Activated CD4-positive, alpha-beta memory T cell treated with anti-CD3 and anti-CD28 coated beads for 36 hours (primary cell): ENCODE measurements around the gene AATF. TPM values are rescaled to one million over a fixed set of nuclear protein-coding genes. Genes with fewer than 3 reads are reported as not detected.
A peak's percentile ranks its signal among the peaks of the same experiment; 100 is the strongest.

ENCODE experiments used
- CTCF ChIA-PET: fragments of 350-600 bp; sonication (Branson Sonifier 250); formaldehyde crosslinking; loops from one replicate; lab custom pipeline; 2021; ENCODE audit warnings: antibody characterized with exemption, inconsistent platforms; lab: Charles Lee
- POLR2A ChIA-PET: fragments of 350-600 bp; sonication (Branson Sonifier 250); formaldehyde crosslinking; loops from one replicate; lab custom pipeline; 2021; ENCODE audit warnings: antibody characterized with exemption; lab: Charles Lee
- DNase-seq: peaks from one replicate; pipeline ENCODE4 v3.0.0-alpha.2; 2020
- H3K27ac Mint-ChIP-seq: one replicate; pipeline ENCODE4 v1.8.0; 2021; ENCODE audit warnings: mixed read lengths
- H3K27me3 Mint-ChIP-seq: one replicate; pipeline ENCODE4 v1.8.0; 2021; ENCODE audit warnings: mixed read lengths
- H3K36me3 Mint-ChIP-seq: one replicate; pipeline ENCODE4 v1.8.0; 2021; ENCODE audit warnings: mixed read lengths
- H3K4me1 Mint-ChIP-seq: one replicate; pipeline ENCODE4 v1.8.0; 2021; ENCODE audit warnings: low read depth, mixed read lengths
- H3K4me3 Mint-ChIP-seq: one replicate; pipeline ENCODE4 v1.8.0; 2021; ENCODE audit warnings: mild to moderate bottlenecking, mixed read lengths
- H3K9me3 Mint-ChIP-seq: one replicate; pipeline ENCODE4 v1.8.0; 2021; ENCODE audit warnings: mixed read lengths
- intact Hi-C: fragments of 100-400 bp; cut with micrococcal nuclease; formaldehyde crosslinking; loops from one replicate; pipeline ENCODE4 v1.15.1; 2023
- total RNA-seq, 2 experiments: library from RNA; stranded (reverse); gene quantifications; one replicate each; pipeline ENCODE4 v1.2.3, GENCODE V29; 2021

The AATF gene
- total RNA-seq, 2 experiments from 2014 or later, result 85.6 to 89.1 TPM

GRCh38 chr17:37037590-37038155 is 88.9 kb downstream of the AATF start:
- DNase-seq, result no peak
- Mint-ChIP-seq H3K9me3 (no peaks in the 10 kb centered on the region), H3K27me3 (no peaks in the 10 kb centered on the region), H3K4me1 (no peaks in the 10 kb centered on the region), H3K4me3 (no peak overlapping the region), H3K27ac (no peak overlapping the region), H3K36me3 (peaks cover 6% of the 10 kb centered on the region)
- CTCF ChIA-PET, result interaction anchor here (1.1 kb wide), 1 partner anchor 10 kb away, joined by 5 read pairs; no protein-coding TSS in a partner anchor
- intact Hi-C loops, result no loop called here
- POLR2A ChIA-PET, result no interaction called here

- Mint-ChIP-seq H3K4me3 (no peak overlapping the region), H3K9me3 (no peaks in the 10 kb centered on the region), H3K27me3 (no peaks in the 10 kb centered on the region), H3K27ac (no peak overlapping the region), H3K36me3 (peaks cover 8% of the 10 kb centered on the region), H3K4me1 (peaks cover 4% of the 10 kb centered on the region)
- ChIA-PET CTCF (interaction anchor here (1.8 kb wide), 1 partner anchor 9 kb away, joined by 8 read pairs; no protein-coding TSS in a partner anchor), POLR2A (no interaction called here)
- intact Hi-C loops, result no loop called here
- no peak for DNase-seq
Measured at GRCh38 chr17:37039269-37039668, 90.5 kb downstream of the AATF start.

- ChIA-PET POLR2A (no interaction called here), CTCF (no interaction called here)
- H3K36me3 Mint-ChIP-seq, result peaks cover 4% of the 10 kb centered on the region
- DNase-seq, result no peak
- peaks cover 4% of the 10 kb centered on the region for H3K4me1 Mint-ChIP-seq
- no peaks in the 10 kb centered on the region for H3K27me3 Mint-ChIP-seq
- no peak overlapping the region for H3K27ac Mint-ChIP-seq
- no peak overlapping the region for H3K4me3 Mint-ChIP-seq
- no peaks in the 10 kb centered on the region for H3K9me3 Mint-ChIP-seq
- intact Hi-C loops, result loop anchor here (10.0 kb wide), 1 partner anchor 337 kb away; no protein-coding TSS in a partner anchor
Measured at GRCh38 chr17:37041932-37042331, 93.2 kb downstream of the AATF start.

- Mint-ChIP-seq H3K27me3 (no peaks in the 10 kb centered on the region), H3K4me1 (peaks cover 10% of the 10 kb centered on the region), H3K9me3 (no peaks in the 10 kb centered on the region), H3K36me3 (peaks cover 7% of the 10 kb centered on the region), H3K27ac (no peak overlapping the region), H3K4me3 (no peak overlapping the region)
- no peak for DNase-seq
- ChIA-PET CTCF (no interaction called here), POLR2A (no interaction called here)
- intact Hi-C loops, result loop anchor here (10.0 kb wide), 1 partner anchor 338 kb away; no protein-coding TSS in a partner anchor
Measured at GRCh38 chr17:37043201-37043600, 94.4 kb downstream of the AATF start.

- no peak overlapping the region for H3K4me3 Mint-ChIP-seq
- peaks cover 10% of the 10 kb centered on the region for H3K4me1 Mint-ChIP-seq
- no peak overlapping the region for H3K27ac Mint-ChIP-seq
- ChIA-PET POLR2A (no interaction called here), CTCF (interaction anchor here (0.6 to 5.4 kb wide), 7 partner anchors 9 to 419 kb away, joined by 3 to 67 read pairs (median 4); no protein-coding TSS in a partner anchor)
- H3K36me3 Mint-ChIP-seq, result peaks cover 7% of the 10 kb centered on the region
- intact Hi-C loops, result loop anchor here (5.0 to 10.0 kb wide), 2 partner anchors 98 to 341 kb away; partner anchors contain the start of gene AATF
- H3K9me3 Mint-ChIP-seq, result no peaks in the 10 kb centered on the region
- H3K27me3 Mint-ChIP-seq, result no peaks in the 10 kb centered on the region
- DNase-seq, result no peak
Measured at GRCh38 chr17:37045351-37045922, 96.7 kb downstream of the AATF start.

- H3K4me3 Mint-ChIP-seq, result no peak overlapping the region
- H3K27ac Mint-ChIP-seq, result peak overlapping the region; percentile 54
- no peaks in the 10 kb centered on the region for H3K27me3 Mint-ChIP-seq
- ChIA-PET POLR2A (interaction anchor here (0.5 kb wide), 1 partner anchor 23 kb away, joined by 3 read pairs; no protein-coding TSS in a partner anchor), CTCF (interaction anchor here (0.6 to 5.4 kb wide), 54 partner anchors 9 to 993 kb away, joined by 3 to 67 read pairs (median 4); partner anchors contain the start of genes AATF and MRM1)
- intact Hi-C loops, result loop anchor here (1.0 to 10.0 kb wide), 3 partner anchors 100 to 418 kb away; partner anchors contain the start of gene AATF
- no peaks in the 10 kb centered on the region for H3K9me3 Mint-ChIP-seq
- DNase-seq, result peak; percentile 89
- H3K4me1 Mint-ChIP-seq, result peaks cover 10% of the 10 kb centered on the region
- H3K36me3 Mint-ChIP-seq, result peaks cover 7% of the 10 kb centered on the region
Measured at GRCh38 chr17:37047631-37048104, 98.9 kb downstream of the AATF start.

GRCh38 chr17:37048811-37049210 is 100.1 kb downstream of the AATF start:
- DNase-seq, result no peak
- CTCF ChIA-PET, result interaction anchor here (1.1 to 5.4 kb wide), 11 partner anchors 10 to 446 kb away, joined by 3 to 67 read pairs (median 6); partner anchors contain the start of gene MRM1
- Mint-ChIP-seq H3K4me3 (no peak overlapping the region), H3K4me1 (peaks cover 6% of the 10 kb centered on the region), H3K9me3 (no peaks in the 10 kb centered on the region), H3K27ac (no peak overlapping the region), H3K36me3 (peaks cover 5% of the 10 kb centered on the region), H3K27me3 (no peaks in the 10 kb centered on the region)
- intact Hi-C loops, result loop anchor here (5.0 to 10.0 kb wide), 2 partner anchors 102 to 344 kb away; partner anchors contain the start of gene AATF
- POLR2A ChIA-PET, result no interaction called here

- peaks cover 14% of the 10 kb centered on the region for H3K36me3 Mint-ChIP-seq
- H3K27me3 Mint-ChIP-seq, result no peaks in the 10 kb centered on the region
- no peak for DNase-seq
- H3K4me3 Mint-ChIP-seq, result no peak overlapping the region
- H3K9me3 Mint-ChIP-seq, result no peaks in the 10 kb centered on the region
- CTCF ChIA-PET, result interaction anchor here (1.0 kb wide), 2 partner anchors 123 to 425 kb away, joined by 3 read pairs; no protein-coding TSS in a partner anchor
- POLR2A ChIA-PET, result no interaction called here
- intact Hi-C loops, result no loop called here
- peaks cover 6% of the 10 kb centered on the region for H3K4me1 Mint-ChIP-seq
- H3K27ac Mint-ChIP-seq, result no peak overlapping the region
Measured at GRCh38 chr17:37050920-37051319, 102.2 kb downstream of the AATF start.

- CTCF ChIA-PET, result interaction anchor here (1.0 kb wide), 2 partner anchors 123 to 425 kb away, joined by 3 read pairs; no protein-coding TSS in a partner anchor
- no peaks in the 10 kb centered on the region for H3K9me3 Mint-ChIP-seq
- peaks cover 6% of the 10 kb centered on the region for H3K4me1 Mint-ChIP-seq
- H3K36me3 Mint-ChIP-seq, result peaks cover 14% of the 10 kb centered on the region
- POLR2A ChIA-PET, result no interaction called here
- H3K4me3 Mint-ChIP-seq, result no peak overlapping the region
- intact Hi-C loops, result no loop called here
- H3K27me3 Mint-ChIP-seq, result no peaks in the 10 kb centered on the region
- DNase-seq, result no peak
- H3K27ac Mint-ChIP-seq, result no peak overlapping the region
Measured at GRCh38 chr17:37051381-37051780, 102.6 kb downstream of the AATF start.

GRCh38 chr17:37051833-37052232 is 103.1 kb downstream of the AATF start:
- POLR2A ChIA-PET, result no interaction called here
- Mint-ChIP-seq H3K4me1 (peaks cover 6% of the 10 kb centered on the region), H3K36me3 (peaks cover 16% of the 10 kb centered on the region), H3K27ac (no peak overlapping the region), H3K9me3 (no peaks in the 10 kb centered on the region), H3K27me3 (no peaks in the 10 kb centered on the region), H3K4me3 (no peak overlapping the region)
- DNase-seq, result no peak
- CTCF ChIA-PET, result interaction anchor here (1.0 kb wide), 2 partner anchors 122 to 426 kb away, joined by 3 read pairs; no protein-coding TSS in a partner anchor
- intact Hi-C loops, result no loop called here

GRCh38 chr17:37052450-37052849 is 103.7 kb downstream of the AATF start:
- Mint-ChIP-seq H3K4me1 (peaks cover 6% of the 10 kb centered on the region), H3K36me3 (peaks cover 19% of the 10 kb centered on the region), H3K27me3 (no peaks in the 10 kb centered on the region), H3K9me3 (no peaks in the 10 kb centered on the region), H3K27ac (no peak overlapping the region), H3K4me3 (no peak overlapping the region)
- ChIA-PET CTCF (no interaction called here), POLR2A (no interaction called here)
- intact Hi-C loops, result no loop called here
- no peak for DNase-seq

GRCh38 chr17:37054894-37055293 is 106.1 kb downstream of the AATF start:
- H3K4me1 Mint-ChIP-seq, result no peaks in the 10 kb centered on the region
- no peak for DNase-seq
- CTCF ChIA-PET, result interaction anchor here (0.8 to 1.4 kb wide), 2 partner anchors 9 to 319 kb away, joined by 3 to 4 read pairs; no protein-coding TSS in a partner anchor
- POLR2A ChIA-PET, result no interaction called here
- H3K4me3 Mint-ChIP-seq, result no peak overlapping the region
- H3K36me3 Mint-ChIP-seq, result peaks cover 19% of the 10 kb centered on the region
- no peak overlapping the region for H3K27ac Mint-ChIP-seq
- H3K9me3 Mint-ChIP-seq, result no peaks in the 10 kb centered on the region
- intact Hi-C loops, result no loop called here
- H3K27me3 Mint-ChIP-seq, result no peaks in the 10 kb centered on the region
